GM21576 (cell line): Measurements from ENCODE around the gene PROX1.
"Not testable (repeated sequence)": the region's sequence is repeated elsewhere in the genome, so short reads cannot be mapped to it uniquely, and the experiment has no call there.

Experiments used
- ATAC-seq: cut with Tn5 transposase; IDR thresholded peaks from one replicate; pipeline ENCODE4 v1.9.1; 2021; ENCODE audit warnings: mild to moderate bottlenecking, moderate library complexity; ENCODE audit not compliant: unreplicated experiment

PROX1 gene

GRCh38 chr1:214066936-214067335 is 79.2 kb downstream of the PROX1 start:
- ATAC-seq = no peak

- no peak for ATAC-seq
Measured at GRCh38 chr1:214067397-214067796, 79.6 kb downstream of the PROX1 start.

- no peak for ATAC-seq
Measured at GRCh38 chr1:214067853-214068703, 80.3 kb downstream of the PROX1 start.

- no peak for ATAC-seq
Measured at GRCh38 chr1:214068979-214069378, 81.2 kb downstream of the PROX1 start.

- no peak for ATAC-seq
Measured at GRCh38 chr1:214071469-214071868, 83.7 kb downstream of the PROX1 start.

- no peak for ATAC-seq
Measured at GRCh38 chr1:214072426-214073157, 84.8 kb downstream of the PROX1 start.

- ATAC-seq = no peak
Measured at GRCh38 chr1:214074477-214074876, 86.7 kb downstream of the PROX1 start.

GRCh38 chr1:214075305-214075998 is 87.7 kb downstream of the PROX1 start:
- ATAC-seq = no peak

GRCh38 chr1:214075999-214076707 is 88.4 kb downstream of the PROX1 start:
- ATAC-seq = no peak

GRCh38 chr1:214076708-214077065 is 88.9 kb downstream of the PROX1 start:
- no peak for ATAC-seq

GRCh38 chr1:214078950-214079349 is 91.2 kb downstream of the PROX1 start:
- no peak for ATAC-seq

GRCh38 chr1:214085325-214085724 is 97.6 kb downstream of the PROX1 start:
- ATAC-seq = no peak

- ATAC-seq = no peak
Measured at GRCh38 chr1:214086945-214087344, 99.2 kb downstream of the PROX1 start.

GRCh38 chr1:214089003-214089402 is 101.2 kb downstream of the PROX1 start:
- ATAC-seq = not testable (repeated sequence)
